Colonic mucosa (tissue), 4 donors: Measurements from ENCODE around the gene KRT84. TPM values are rescaled to one million over a fixed set of nuclear protein-coding genes. Genes with fewer than 3 reads are reported as not detected.
A peak's percentile ranks its signal among the peaks of the same experiment; 100 is the strongest.

ENCODE experiments used
- DNase-seq: peaks from one replicate; pipeline ENCODE4 v3.0.0-alpha.2; 2020
- H3K27ac ChIP-seq: fragments of 200-600 bp; one replicate; pipeline ENCODE4 v1.8.0; 2021
- H3K27me3 ChIP-seq: fragments of 200-600 bp; one replicate; pipeline ENCODE4 v1.8.0; 2021
- H3K36me3 ChIP-seq: fragments of 200-600 bp; one replicate; pipeline ENCODE4 v1.8.0; 2021
- H3K4me1 ChIP-seq: fragments of 200-600 bp; one replicate; pipeline ENCODE4 v1.8.0; 2021; ENCODE audit warnings: mild to moderate bottlenecking
- H3K4me3 ChIP-seq: fragments of 200-600 bp; one replicate; pipeline ENCODE4 v1.8.0; 2021
- H3K9ac ChIP-seq, 2 donors: one replicate each; pipeline ENCODE4 v1.7.0; 2013; ENCODE audit warnings: control low read depth in 2 of 2, low read depth in 2 of 2, low read length in 2 of 2
- H3K9me3 ChIP-seq: fragments of 200-600 bp; one replicate; pipeline ENCODE4 v1.8.0; 2021
- intact Hi-C: fragments of 100-400 bp; cut with DNase I; formaldehyde crosslinking; loops from one replicate; pipeline ENCODE4 v1.14.1; 2022
- total RNA-seq, 2 donors: library from RNA; stranded (reverse); fragmentation: NEBNext Ultra II Directional in 1 of 2; extraction: Animal tissue kit (Norgen Biotek cat#: 25700) in 1 of 2; gene quantifications; one replicate each; pipeline ENCODE4 v1.2.1, GENCODE V29; 2021
- TF ChIP-seq, protein P1 (sequence below): fragments of 200-600 bp; IDR thresholded peaks from one replicate; pipeline ENCODE4 v1.8.0; 2022; ENCODE audit warnings: antibody characterized with exemption, mild to moderate bottlenecking
- donor health status: healthy.
- donor health status: DM: no; HTN: no; CAD: no.
- donor health status: DM: no; HTN: no; CAD: no.

KRT84 gene
- total RNA-seq, 2 donors from 2014 or later: not detected

DNA sequence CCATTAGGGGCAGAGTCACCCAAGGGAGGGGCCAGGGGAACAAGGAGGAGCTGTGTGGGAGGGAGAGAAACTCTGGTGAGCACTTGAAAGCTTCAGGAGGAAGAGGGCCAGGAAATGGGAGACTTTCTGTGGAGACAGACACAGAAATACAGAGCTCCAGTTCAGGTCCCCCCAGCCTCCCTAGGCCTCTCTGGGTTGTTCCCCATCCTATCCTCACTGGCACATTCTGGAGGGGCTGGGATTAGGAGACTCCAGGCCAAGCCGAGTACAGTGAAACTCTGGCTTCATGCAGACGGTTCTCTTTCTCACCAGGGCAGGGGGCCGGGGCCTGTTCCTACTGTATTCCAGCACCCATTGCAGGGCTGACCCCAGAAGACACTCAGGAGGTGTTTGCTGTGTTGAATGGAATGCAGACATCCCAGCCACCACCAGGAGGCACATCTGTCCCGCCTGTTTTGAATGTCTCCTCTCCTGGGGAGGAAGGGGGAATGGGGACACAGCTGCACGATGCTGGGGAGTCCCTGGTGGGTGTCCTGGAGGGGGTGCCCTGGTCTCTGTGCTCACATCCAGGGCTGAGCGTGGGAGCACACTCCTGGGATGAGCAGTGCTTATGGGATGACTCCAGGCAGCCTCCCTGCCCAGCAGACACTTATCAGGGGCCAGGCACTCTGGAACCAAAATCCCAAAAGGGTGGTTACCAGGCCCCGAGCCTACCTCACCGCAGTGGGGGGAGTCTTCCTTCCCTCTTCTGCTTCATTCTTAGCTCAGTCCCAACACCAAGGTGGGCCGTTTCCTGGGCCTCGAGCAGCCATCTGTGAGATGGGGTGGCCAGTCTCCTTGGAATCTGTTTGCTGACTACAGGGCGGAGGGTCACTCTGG lies 5.5 kb upstream of the KRT84 start:
- intact Hi-C loops: loop anchor here (5.0 kb wide), 1 partner anchor 116 kb away; no protein-coding TSS in a partner anchor
- DNase-seq: peak; percentile 39
- Histone ChIP-seq H3K4me1 (no peaks in the 10 kb centered on the region), H3K9ac (no peak overlapping the region), H3K27me3 (no peaks in the 10 kb centered on the region), H3K4me3 (no peak overlapping the region), H3K27ac (no peak overlapping the region), H3K9me3 (no peaks in the 10 kb centered on the region), H3K36me3 (no peaks in the 10 kb centered on the region)
- TF ChIP-seq, protein P1, sequence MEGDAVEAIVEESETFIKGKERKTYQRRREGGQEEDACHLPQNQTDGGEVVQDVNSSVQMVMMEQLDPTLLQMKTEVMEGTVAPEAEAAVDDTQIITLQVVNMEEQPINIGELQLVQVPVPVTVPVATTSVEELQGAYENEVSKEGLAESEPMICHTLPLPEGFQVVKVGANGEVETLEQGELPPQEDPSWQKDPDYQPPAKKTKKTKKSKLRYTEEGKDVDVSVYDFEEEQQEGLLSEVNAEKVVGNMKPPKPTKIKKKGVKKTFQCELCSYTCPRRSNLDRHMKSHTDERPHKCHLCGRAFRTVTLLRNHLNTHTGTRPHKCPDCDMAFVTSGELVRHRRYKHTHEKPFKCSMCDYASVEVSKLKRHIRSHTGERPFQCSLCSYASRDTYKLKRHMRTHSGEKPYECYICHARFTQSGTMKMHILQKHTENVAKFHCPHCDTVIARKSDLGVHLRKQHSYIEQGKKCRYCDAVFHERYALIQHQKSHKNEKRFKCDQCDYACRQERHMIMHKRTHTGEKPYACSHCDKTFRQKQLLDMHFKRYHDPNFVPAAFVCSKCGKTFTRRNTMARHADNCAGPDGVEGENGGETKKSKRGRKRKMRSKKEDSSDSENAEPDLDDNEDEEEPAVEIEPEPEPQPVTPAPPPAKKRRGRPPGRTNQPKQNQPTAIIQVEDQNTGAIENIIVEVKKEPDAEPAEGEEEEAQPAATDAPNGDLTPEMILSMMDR: no peak

GRCh38 chr12:52389313-52390207 lies 4.1 kb upstream of the KRT84 start:
- no peak overlapping the region for H3K4me3 ChIP-seq
- intact Hi-C loops: loop anchor here (5.0 kb wide), 1 partner anchor 118 kb away; no protein-coding TSS in a partner anchor
- no peak for DNase-seq
- H3K36me3 ChIP-seq: no peaks in the 10 kb centered on the region
- H3K4me1 ChIP-seq: no peaks in the 10 kb centered on the region
- H3K27me3 ChIP-seq: no peaks in the 10 kb centered on the region
- TF ChIP-seq, protein P1: no peak
- H3K27ac ChIP-seq: no peak overlapping the region
- H3K9ac ChIP-seq: no peak overlapping the region
- H3K9me3 ChIP-seq: no peaks in the 10 kb centered on the region

GRCh38 chr12:52387859-52388258 lies 2.4 kb upstream of the KRT84 start:
- Histone ChIP-seq H3K4me3 (no peak overlapping the region), H3K27ac (no peak overlapping the region), H3K9ac (no peak overlapping the region), H3K9me3 (no peaks in the 10 kb centered on the region), H3K36me3 (no peaks in the 10 kb centered on the region), H3K27me3 (no peaks in the 10 kb centered on the region), H3K4me1 (no peaks in the 10 kb centered on the region)
- intact Hi-C loops: no loop called here
- DNase-seq: no peak
- TF ChIP-seq, protein P1: no peak

DNA sequence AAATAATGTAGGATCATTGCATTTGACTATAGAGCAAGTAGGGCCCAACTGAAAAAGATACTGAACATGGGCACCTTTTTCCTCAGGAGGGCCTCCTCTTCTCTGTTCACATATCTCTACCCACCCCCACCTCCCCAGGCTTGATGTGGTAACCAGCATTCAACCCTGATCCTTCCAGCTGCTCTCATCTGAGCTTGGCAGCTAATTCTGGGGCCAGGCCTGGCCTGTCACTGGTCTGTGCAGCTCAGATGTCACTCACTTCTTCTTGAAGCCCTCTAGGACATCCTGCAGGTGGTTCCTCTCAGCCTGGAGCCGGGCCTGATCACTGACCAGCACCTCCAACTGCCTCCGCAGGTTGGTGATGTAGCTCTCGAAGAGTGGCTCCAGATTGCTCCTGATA lies 2.1 kb downstream of the KRT84 start:
- no peaks in the 10 kb centered on the region for H3K27me3 ChIP-seq
- H3K4me3 ChIP-seq: no peak overlapping the region
- H3K4me1 ChIP-seq: no peaks in the 10 kb centered on the region
- no peak for DNase-seq
- H3K9me3 ChIP-seq: no peaks in the 10 kb centered on the region
- TF ChIP-seq, protein P1: no peak
- intact Hi-C loops: no loop called here
- no peaks in the 10 kb centered on the region for H3K36me3 ChIP-seq
- H3K27ac ChIP-seq: no peak overlapping the region
- H3K9ac ChIP-seq: no peak overlapping the region

GRCh38 chr12:52382854-52383253 lies 2.6 kb downstream of the KRT84 start:
- TF ChIP-seq, protein P1: no peak
- Histone ChIP-seq H3K4me3 (no peak overlapping the region), H3K27me3 (no peaks in the 10 kb centered on the region), H3K9ac (no peak overlapping the region), H3K4me1 (no peaks in the 10 kb centered on the region), H3K27ac (no peak overlapping the region), H3K36me3 (no peaks in the 10 kb centered on the region), H3K9me3 (no peaks in the 10 kb centered on the region)
- no peak for DNase-seq
- intact Hi-C loops: no loop called here
